B cell (primary cell): Measurements from ENCODE around the gene NUP88.

Source experiments
- CTCF ChIP-seq: fragments of 200-600 bp; IDR thresholded peaks from one replicate; pipeline ENCODE4 v1.8.0; 2022; ENCODE audit warnings: antibody characterized with exemption, mild to moderate bottlenecking
- EZH2 ChIP-seq: IDR thresholded peaks from 2 replicates; pipeline ENCODE4 v1.6.1; 2012; ENCODE audit warnings: borderline replicate concordance, low read depth, mild to moderate bottlenecking, moderate library complexity, low read length; ENCODE audit not compliant: insufficient read depth, poor library complexity, severe bottlenecking

GRCh38 chr17:5408186-5408585 is 11.3 kb downstream of the NUP88 start:
- TF ChIP-seq CTCF (no peak), EZH2 (no peak)
